Measurements from ENCODE around the gene PSEN2. TPM values are rescaled to one million over a fixed set of nuclear protein-coding genes. Genes with fewer than 3 reads are reported as not detected.

The PSEN2 gene
- total RNA-seq, 4 donors from 2014 or later = 24.8 to 41.4 (median 34.1) TPM

DNA sequence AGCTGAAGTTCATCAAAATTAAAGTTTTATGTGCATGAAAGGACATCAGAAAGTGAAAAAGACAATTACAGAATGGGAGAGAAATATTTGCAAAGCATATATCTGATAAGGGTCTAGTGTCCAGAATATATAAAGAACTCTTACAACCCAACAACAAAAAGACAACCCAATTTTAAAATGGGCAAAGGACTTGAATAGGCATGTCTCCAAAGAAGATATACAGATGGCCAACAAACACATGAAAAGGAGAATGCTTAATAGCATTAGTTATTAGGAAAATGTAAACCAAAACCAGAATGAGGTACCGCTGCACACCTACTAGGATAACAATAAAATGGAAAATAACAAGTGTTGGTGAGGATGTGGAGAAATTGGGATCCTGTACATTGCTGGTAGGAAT is 1.7 kb upstream of the PSEN2 start:
- H3K27ac ChIP-seq = no peak overlapping the region
- H3K4me3 ChIP-seq = no peak overlapping the region
- no peak for ATAC-seq
- H3K9me3 ChIP-seq = no peaks in the 10 kb centered on the region
- H3K27me3 ChIP-seq = no peaks in the 10 kb centered on the region
- H3K36me3 ChIP-seq = no peaks in the 10 kb centered on the region
- in situ Hi-C loops (cut with MboI; ENCODE audit: low sequenced_read_pairs in 4 of 4) (no loop called here), intact Hi-C loops (cut with DNase I; ENCODE audit: low total_unique reads) (no loop called here)
- peaks cover 21 to 24% of the 10 kb centered on the region in 2 donors for H3K4me1 ChIP-seq
- TF ChIP-seq POLR2A (IDR thresholded peaks at IDR 0.05) (no peak), CTCF (IDR thresholded peaks at IDR 0.05 in 4 of 5, conservative IDR thresholded peaks at IDR 0.05 in 1 of 5) (no peak)
- no peak for DNase-seq

DNA sequence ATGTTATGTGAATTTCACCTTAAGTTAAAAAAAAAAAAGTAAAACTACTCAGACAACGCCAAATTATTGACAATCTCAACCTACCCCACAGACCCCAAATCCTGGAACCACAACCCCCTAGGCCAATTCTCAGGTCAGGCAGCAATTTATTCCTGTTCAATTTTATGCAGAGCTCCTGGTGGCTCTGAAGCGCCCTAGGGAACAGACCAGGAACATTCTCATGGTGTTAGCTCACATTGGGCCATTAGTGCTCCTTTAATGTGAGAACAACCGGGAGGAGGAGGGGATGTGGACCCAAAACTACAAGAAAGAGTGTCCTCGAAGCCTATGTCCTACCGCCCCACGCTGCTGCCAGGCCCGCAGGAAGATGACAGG is 403 bp upstream of the PSEN2 start:
- Histone ChIP-seq H3K36me3 (no peaks in the 10 kb centered on the region), H3K4me1 (peaks cover 32 to 34% of the 10 kb centered on the region in 2 donors), H3K4me3 (peak overlapping the region; percentile 72 to 91 (median 88)), H3K9me3 (no peaks in the 10 kb centered on the region), H3K27me3 (no peaks in the 10 kb centered on the region), H3K27ac (peak overlapping the region; percentile 71 to 94 (median 90))
- intact Hi-C loops (cut with DNase I; ENCODE audit: low total_unique reads) (loop anchor here (2.0 to 5.0 kb wide), 2 partner anchors 51 to 107 kb away; no protein-coding TSS in a partner anchor), in situ Hi-C loops (cut with MboI; ENCODE audit: low sequenced_read_pairs in 4 of 4) (no loop called here)
- TF ChIP-seq POLR2A (IDR thresholded peaks at IDR 0.05) = no peak
- TF ChIP-seq CTCF (IDR thresholded peaks at IDR 0.05 in 4 of 5, conservative IDR thresholded peaks at IDR 0.05 in 1 of 5) = no peak
- ATAC-seq = no peak
- no peak for DNase-seq

- in situ Hi-C loops (cut with MboI; ENCODE audit: low sequenced_read_pairs in 4 of 4) = no loop called here
- H3K36me3 ChIP-seq = no peaks in the 10 kb centered on the region
- intact Hi-C loops (cut with DNase I; ENCODE audit: low total_unique reads) = loop anchor here (2.0 to 5.0 kb wide), 2 partner anchors 49 to 106 kb away; no protein-coding TSS in a partner anchor
- peak overlapping the region; percentile 71 to 94 (median 90) for H3K27ac ChIP-seq
- H3K27me3 ChIP-seq = no peaks in the 10 kb centered on the region
- H3K4me1 ChIP-seq = peaks cover 32 to 37% of the 10 kb centered on the region in 2 donors
- no peaks in the 10 kb centered on the region for H3K9me3 ChIP-seq
- TF ChIP-seq CTCF (IDR thresholded peaks at IDR 0.05 in 4 of 5, conservative IDR thresholded peaks at IDR 0.05 in 1 of 5) (no peak), POLR2A (IDR thresholded peaks at IDR 0.05) (no peak)
- peak in 1 of 2 donors; percentile 32 for ATAC-seq
- peak overlapping the region; percentile 72 to 91 (median 88) for H3K4me3 ChIP-seq
- DNase-seq = no peak
Observed at GRCh38 chr1:226871636-226872327, 1.4 kb downstream of the PSEN2 start.

DNA sequence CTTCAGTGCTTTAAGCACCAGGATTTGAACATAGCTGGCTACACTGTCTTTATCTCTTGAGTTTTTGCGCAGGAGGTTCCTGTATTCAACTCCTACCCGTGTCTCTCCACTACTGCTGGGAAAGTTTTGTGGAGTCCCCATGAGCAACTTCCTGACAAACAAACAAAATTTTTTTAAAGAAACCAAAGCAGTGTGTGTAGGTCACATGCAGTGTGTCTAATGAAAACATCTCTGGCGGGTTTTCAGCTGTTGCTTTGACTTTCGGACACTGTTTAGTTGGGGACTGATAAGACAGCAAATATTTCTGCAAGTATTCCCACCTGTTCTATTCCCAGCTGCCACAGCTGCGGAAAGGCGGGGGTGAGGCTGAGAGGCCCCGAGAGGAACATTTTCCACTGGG is 2.0 kb downstream of the PSEN2 start:
- ATAC-seq (no peak), DNase-seq (no peak)
- in situ Hi-C loops (cut with MboI; ENCODE audit: low sequenced_read_pairs in 4 of 4) = no loop called here
- peaks cover 32 to 37% of the 10 kb centered on the region in 2 donors for H3K4me1 ChIP-seq
- no peak for TF ChIP-seq CTCF (IDR thresholded peaks at IDR 0.05 in 4 of 5, conservative IDR thresholded peaks at IDR 0.05 in 1 of 5)
- no peak for TF ChIP-seq POLR2A (IDR thresholded peaks at IDR 0.05)
- intact Hi-C loops (cut with DNase I; ENCODE audit: low total_unique reads) = loop anchor here (5.0 kb wide), 1 partner anchor 105 kb away; no protein-coding TSS in a partner anchor
- peak overlapping the region; percentile 29 to 94 (median 90) for H3K27ac ChIP-seq
- no peaks in the 10 kb centered on the region for H3K36me3 ChIP-seq
- no peaks in the 10 kb centered on the region for H3K27me3 ChIP-seq
- no peaks in the 10 kb centered on the region for H3K9me3 ChIP-seq
- peak overlapping the region in 1 of 4 donors; percentile 87 for H3K4me3 ChIP-seq

All from gastrocnemius medialis (tissue), 4 donors.